Activated T-cell treated with anti-CD3 and anti-CD28 coated beads for 48 hours (primary cell): ENCODE data around the gene ATP2B2.

Experiments used
- DNase-seq: peaks from one replicate; pipeline ENCODE4 v3.0.0-alpha.2; 2020; ENCODE audit warnings: low read depth

Gene ATP2B2

GRCh38 chr3:10428406-10429091 lies 76.8 kb downstream of the ATP2B2 start:
- no peak for DNase-seq

- DNase-seq, result no peak
Observed at GRCh38 chr3:10426346-10427220, 78.8 kb downstream of the ATP2B2 start.

- DNase-seq, result no peak
Observed at GRCh38 chr3:10423171-10423882, 82.1 kb downstream of the ATP2B2 start.

GRCh38 chr3:10421996-10422395 lies 83.4 kb downstream of the ATP2B2 start:
- DNase-seq, result no peak

GRCh38 chr3:10420745-10421475 lies 84.5 kb downstream of the ATP2B2 start:
- DNase-seq, result no peak

- DNase-seq, result peak; percentile 30
Observed at GRCh38 chr3:10419637-10420232, 85.7 kb downstream of the ATP2B2 start.

- no peak for DNase-seq
Observed at GRCh38 chr3:10417847-10418246, 87.5 kb downstream of the ATP2B2 start.

GRCh38 chr3:10416730-10417300 lies 88.6 kb downstream of the ATP2B2 start:
- no peak for DNase-seq

- no peak for DNase-seq
Observed at GRCh38 chr3:10413041-10413440, 92.3 kb downstream of the ATP2B2 start.

GRCh38 chr3:10411598-10412332 lies 93.6 kb downstream of the ATP2B2 start:
- no peak for DNase-seq

GRCh38 chr3:10410383-10411002 lies 94.9 kb downstream of the ATP2B2 start:
- DNase-seq, result no peak

GRCh38 chr3:10408680-10409079 lies 96.7 kb downstream of the ATP2B2 start:
- DNase-seq, result no peak

- no peak for DNase-seq
Observed at GRCh38 chr3:10407361-10407760, 98.0 kb downstream of the ATP2B2 start.

GRCh38 chr3:10406414-10406813 lies 99.0 kb downstream of the ATP2B2 start:
- DNase-seq, result no peak

- DNase-seq, result no peak
Observed at GRCh38 chr3:10405816-10406215, 99.6 kb downstream of the ATP2B2 start.

- DNase-seq, result no peak
Observed at GRCh38 chr3:10404876-10405275, 100.5 kb downstream of the ATP2B2 start.

- DNase-seq, result no peak
Observed at GRCh38 chr3:10404377-10404776, 101.0 kb downstream of the ATP2B2 start.

GRCh38 chr3:10401990-10402761 lies 103.2 kb downstream of the ATP2B2 start:
- no peak for DNase-seq

- DNase-seq, result no peak
Observed at GRCh38 chr3:10400749-10401495, 104.5 kb downstream of the ATP2B2 start.
